Testis (tissue), 3 donors: ENCODE results near the gene NNAT. TPM values are rescaled to one million over a fixed set of nuclear protein-coding genes. Genes with fewer than 3 reads are reported as not detected.
"Not testable (repeated sequence)": the region's sequence is repeated elsewhere in the genome, so short reads cannot be mapped to it uniquely, and the experiment has no call there.

ENCODE experiments used
- DNase-seq: peaks from one replicate; pipeline ENCODE4 v3.0.0-alpha.2; 2019
- H3K27ac ChIP-seq, 2 donors: fragments of 200-600 bp; sonication (generic); one replicate each; pipeline ENCODE4 v1.5.1; 2019
- H3K27me3 ChIP-seq: fragments of 200-600 bp; sonication (generic); one replicate; pipeline ENCODE4 v1.5.1; 2019
- H3K36me3 ChIP-seq: fragments of 200-600 bp; sonication (generic); one replicate; pipeline ENCODE4 v1.5.1; 2017; ENCODE audit warnings: low read depth; ENCODE audit errors: missing control alignments
- H3K4me1 ChIP-seq: fragments of 200-600 bp; sonication (generic); one replicate; pipeline ENCODE4 v1.5.1; 2019
- H3K4me3 ChIP-seq, 2 donors: fragments of 200-600 bp; sonication (generic); one replicate each; pipeline ENCODE4 v1.5.1; 2017 to 2019
- H3K9me3 ChIP-seq: fragments of 200-600 bp; sonication (generic); one replicate; pipeline ENCODE4 v1.5.1; 2017
- CTCF ChIP-seq, 3 experiments: fragments of 450-650 bp in 2 of 3; fragments of 200-600 bp in 1 of 3; sonication (generic) in 1 of 3; IDR thresholded peaks; one replicate each; pipeline ENCODE4 v1.5.1; 2016 to 2019; ENCODE audit warnings: antibody characterized with exemption in 3 of 3, mild to moderate bottlenecking in 2 of 3, moderate library complexity in 1 of 3
- POLR2A ChIP-seq: fragments of 450-650 bp; IDR thresholded peaks from one replicate; pipeline ENCODE4 v1.6.1; 2017; ENCODE audit warnings: antibody characterized with exemption, mild to moderate bottlenecking, moderate library complexity
- WGBS, 2 donors: methylation state at CpG; one replicate each; pipeline ENCODE4 v1.1.5; 2018; 5-methylcytosine and 5-hydroxymethylcytosine counted together
- intact Hi-C: fragments of 100-400 bp; cut with DNase I; formaldehyde crosslinking; loops from one replicate; pipeline ENCODE4 v1.15.1; 2023; ENCODE audit warnings: low total_unique reads
- polyA plus RNA-seq: library from polyadenylated mRNA; stranded (reverse); fragments of 350-450 nt; fragmentation: Illumina TruSeq; extraction: RNeasy Lipid Tissue Mini Kit (QIAGEN cat#74804); gene quantifications from one replicate; pipeline ENCODE4 v1.2.3, GENCODE V29; 2014; ENCODE audit warnings: low read depth, low replicate concordance; ENCODE audit not compliant: insufficient read depth
- total RNA-seq, 2 donors: library from RNA; depleted of rRNA; stranded (reverse); fragments of >200 nt; gene quantifications; one replicate each; pipeline ENCODE4 v1.2.3, GENCODE V29; 2016

The NNAT gene
- total and polyA plus RNA-seq, 3 donors from 2014 or later = 6.1 to 8.7 (median 6.2) TPM

- Histone ChIP-seq H3K4me3 (no peak overlapping the region), H3K27ac (no peak overlapping the region), H3K36me3 (no peaks in the 10 kb centered on the region), H3K9me3 (no peaks in the 10 kb centered on the region), H3K27me3 (no peaks in the 10 kb centered on the region), H3K4me1 (no peaks in the 10 kb centered on the region)
- DNase-seq = no peak
- no peak for TF ChIP-seq POLR2A
- TF ChIP-seq CTCF (IDR thresholded peaks at IDR 0.05) = no peak
- intact Hi-C loops = no loop called here
- WGBS, 2 donors = 94 to 95% methylated on average over 5 of the region's 5 CpGs
Measured at GRCh38 chr20:37481610-37482009, 39.4 kb upstream of the NNAT start.

- Histone ChIP-seq H3K9me3 (no peaks in the 10 kb centered on the region), H3K27ac (no peak overlapping the region), H3K27me3 (no peaks in the 10 kb centered on the region), H3K4me3 (no peak overlapping the region), H3K4me1 (no peaks in the 10 kb centered on the region), H3K36me3 (no peaks in the 10 kb centered on the region)
- no peak for DNase-seq
- 66 to 93% methylated on average over 2 to 3 of the region's 3 CpGs for WGBS, 2 donors
- TF ChIP-seq CTCF (IDR thresholded peaks at IDR 0.05) = no peak
- TF ChIP-seq POLR2A = no peak
- intact Hi-C loops = no loop called here
Measured at GRCh38 chr20:37484331-37484730, 36.7 kb upstream of the NNAT start.

GRCh38 chr20:37486209-37486608 lies 34.8 kb upstream of the NNAT start:
- H3K27ac ChIP-seq, H3K9me3 ChIP-seq, H3K4me3 ChIP-seq, H3K4me1 ChIP-seq, DNase-seq, H3K36me3 ChIP-seq, H3K27me3 ChIP-seq, intact Hi-C loops: not testable (repeated sequence)
- WGBS, 2 donors = 79 to 100% methylated on average over 1 of the region's 1 CpG

DNA sequence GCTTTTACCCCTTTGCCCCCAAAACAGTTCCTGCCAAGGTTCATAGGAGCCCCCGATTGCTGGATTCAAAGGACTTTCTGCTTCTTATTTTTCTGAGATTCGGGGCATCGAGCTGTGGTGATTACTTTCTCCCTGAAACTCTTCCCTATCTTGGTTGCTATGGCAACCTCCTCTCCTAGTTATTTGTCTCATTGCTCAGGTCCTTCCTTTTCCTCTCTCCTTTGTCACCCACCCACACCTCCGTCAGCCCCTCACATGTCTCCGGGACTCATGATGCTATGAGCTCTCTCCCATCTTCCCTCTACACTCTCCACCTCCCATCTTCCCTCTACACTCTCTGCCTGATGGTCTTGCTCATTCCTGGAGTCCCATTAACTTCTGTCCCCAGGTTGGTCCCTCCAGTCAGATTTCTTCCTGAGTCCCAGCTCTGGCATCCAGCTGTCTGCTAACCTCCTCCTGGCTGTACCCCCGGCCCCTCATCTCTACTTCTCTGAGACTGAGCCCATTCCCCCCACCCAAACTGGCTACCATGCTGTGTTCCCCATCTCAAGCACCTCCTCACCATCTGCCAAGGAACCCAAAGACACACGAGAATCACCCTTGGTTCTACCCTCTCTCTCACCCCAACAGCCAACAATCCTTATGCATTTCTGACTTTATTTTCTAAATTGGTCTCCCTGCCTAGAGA lies 30.2 kb upstream of the NNAT start:
- Histone ChIP-seq H3K27me3 (no peaks in the 10 kb centered on the region), H3K9me3 (no peaks in the 10 kb centered on the region), H3K27ac (no peak overlapping the region), H3K4me3 (no peak overlapping the region), H3K36me3 (no peaks in the 10 kb centered on the region), H3K4me1 (no peaks in the 10 kb centered on the region)
- intact Hi-C loops = no loop called here
- WGBS, 2 donors = 82 to 87% methylated on average over 7 of the region's 7 CpGs
- DNase-seq = no peak
- TF ChIP-seq POLR2A = no peak
- TF ChIP-seq CTCF (IDR thresholded peaks at IDR 0.05) = no peak

DNA sequence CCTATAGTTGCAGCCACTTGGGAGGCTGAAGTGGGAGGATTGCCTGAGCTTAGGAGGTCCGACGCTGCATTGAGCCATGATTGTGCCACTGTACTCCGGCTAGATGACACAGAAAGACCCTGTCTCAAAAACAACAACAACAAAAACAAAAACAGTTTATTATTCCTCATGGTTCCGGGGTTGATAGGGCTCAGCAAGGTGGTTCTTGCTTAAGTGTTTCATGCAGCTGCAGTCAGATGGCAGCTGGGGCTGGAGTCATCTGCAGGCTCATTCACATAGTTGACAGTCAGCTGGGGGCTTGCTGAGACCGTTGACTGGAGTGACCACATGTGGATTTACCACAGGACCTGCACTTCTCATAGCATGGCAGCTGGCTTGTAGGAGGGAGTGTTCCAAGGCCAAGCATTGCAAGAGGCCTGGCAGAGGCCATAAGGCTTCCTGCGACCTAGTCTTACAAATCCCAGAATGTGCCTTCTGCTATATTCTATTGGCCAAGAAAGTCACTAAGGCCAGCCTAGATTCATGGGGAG lies 28.9 kb upstream of the NNAT start:
- TF ChIP-seq CTCF (IDR thresholded peaks at IDR 0.05) (no peak), POLR2A (no peak)
- Histone ChIP-seq H3K9me3 (no peaks in the 10 kb centered on the region), H3K4me3 (no peak overlapping the region), H3K27ac (no peak overlapping the region), H3K27me3 (no peaks in the 10 kb centered on the region), H3K36me3 (no peaks in the 10 kb centered on the region), H3K4me1 (no peaks in the 10 kb centered on the region)
- intact Hi-C loops = no loop called here
- 69 to 89% methylated on average over 4 to 6 of the region's 6 CpGs for WGBS, 2 donors
- DNase-seq = no peak
